NOMO-1 treated with dmso at 0.1 percent for 144 hours (cell line): Measurements from ENCODE around the gene KIRREL3.

ENCODE experiments used
- DNase-seq: peaks from one replicate; lab custom pipeline; 2025; ENCODE audit not compliant: unreplicated experiment; lab: John Stamatoyannopoulos, UW

The KIRREL3 gene

GRCh38 chr11:126415128-126415527 is 585.4 kb downstream of the KIRREL3 start:
- DNase-seq, result no peak

DNA sequence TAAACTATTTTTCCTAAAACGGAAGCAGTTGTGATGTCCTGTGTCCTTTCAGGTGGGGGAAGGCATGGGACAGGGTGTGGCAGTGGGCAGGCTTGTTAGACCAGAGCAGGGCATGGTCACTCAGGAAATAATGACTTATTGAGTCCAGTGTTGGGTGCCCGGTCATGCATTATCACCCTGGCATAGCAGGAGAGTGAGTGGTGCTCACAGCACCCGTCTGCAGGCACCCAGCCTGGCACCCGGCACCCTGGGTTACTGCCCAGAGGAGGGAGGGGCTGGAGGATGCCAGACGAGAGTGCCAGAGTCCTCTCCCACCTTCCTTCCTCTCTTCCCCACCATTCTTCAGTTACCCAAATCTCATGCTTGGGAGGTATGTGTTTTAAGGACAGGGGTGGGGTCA is 586.0 kb downstream of the KIRREL3 start:
- no peak for DNase-seq

GRCh38 chr11:126413843-126414405 is 586.6 kb downstream of the KIRREL3 start:
- no peak for DNase-seq

- DNase-seq, result no peak
Measured at GRCh38 chr11:126413426-126413825, 587.1 kb downstream of the KIRREL3 start.

- no peak for DNase-seq
Measured at GRCh38 chr11:126411971-126412381, 588.6 kb downstream of the KIRREL3 start.

DNA sequence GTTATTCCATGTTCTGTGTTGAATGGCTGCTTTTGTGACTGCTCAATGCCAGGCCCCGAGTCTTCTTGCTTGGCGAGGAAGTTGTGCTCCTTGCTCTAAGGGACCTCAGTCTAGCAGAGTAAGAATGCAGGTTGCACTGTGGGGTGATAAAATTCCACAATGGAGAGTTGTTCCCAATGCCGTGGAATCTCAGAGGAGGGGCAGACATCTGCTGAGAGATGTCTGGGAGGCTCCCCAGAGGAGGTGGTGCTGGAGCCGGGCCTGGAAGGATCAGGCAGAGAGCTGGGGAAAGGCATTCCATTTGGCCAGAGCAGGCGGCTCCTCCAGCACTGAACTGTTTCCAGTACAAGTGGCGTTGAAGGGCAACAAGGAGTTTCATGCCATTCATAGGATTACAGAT is 589.9 kb downstream of the KIRREL3 start:
- DNase-seq, result no peak

DNA sequence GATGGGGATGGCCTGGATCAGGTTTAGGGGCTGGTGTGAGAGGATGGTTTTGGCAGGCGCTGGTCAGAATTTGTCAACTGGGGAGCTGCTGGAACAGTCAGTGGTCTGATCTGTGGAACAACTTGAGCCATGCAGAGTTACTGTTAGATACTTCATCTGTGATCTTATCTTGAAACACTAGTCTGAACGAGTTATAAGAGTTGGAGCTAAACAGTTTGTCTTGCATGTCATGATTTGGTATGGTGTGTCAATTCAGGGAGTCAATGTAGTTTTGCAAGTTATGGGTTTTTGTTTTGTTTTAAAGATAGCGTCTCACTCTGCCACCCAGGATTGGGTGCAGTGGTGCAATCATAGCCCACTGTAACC is 591.0 kb downstream of the KIRREL3 start:
- DNase-seq, result no peak

GRCh38 chr11:126408901-126409619 is 591.5 kb downstream of the KIRREL3 start:
- no peak for DNase-seq

DNA sequence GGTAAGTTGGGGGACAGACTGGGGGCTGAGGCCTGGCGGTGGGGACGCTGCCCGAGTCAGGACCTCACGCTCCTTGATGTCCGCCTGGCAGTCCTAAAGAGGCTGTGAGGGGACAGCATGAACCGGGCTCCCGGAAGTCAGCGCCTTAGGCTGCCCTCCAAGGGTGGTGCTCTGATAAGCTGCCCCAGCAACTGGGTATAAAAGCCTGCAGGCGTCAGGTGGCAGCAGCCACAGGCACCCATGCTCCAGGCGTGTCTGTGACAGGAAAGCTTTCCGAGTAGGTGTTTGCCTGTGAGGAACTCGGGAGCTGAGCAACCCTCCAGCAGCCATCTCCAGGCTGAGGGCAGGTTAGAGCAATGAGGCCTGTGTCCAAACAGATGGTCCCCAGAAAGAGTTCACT is 592.1 kb downstream of the KIRREL3 start:
- DNase-seq, result no peak

DNA sequence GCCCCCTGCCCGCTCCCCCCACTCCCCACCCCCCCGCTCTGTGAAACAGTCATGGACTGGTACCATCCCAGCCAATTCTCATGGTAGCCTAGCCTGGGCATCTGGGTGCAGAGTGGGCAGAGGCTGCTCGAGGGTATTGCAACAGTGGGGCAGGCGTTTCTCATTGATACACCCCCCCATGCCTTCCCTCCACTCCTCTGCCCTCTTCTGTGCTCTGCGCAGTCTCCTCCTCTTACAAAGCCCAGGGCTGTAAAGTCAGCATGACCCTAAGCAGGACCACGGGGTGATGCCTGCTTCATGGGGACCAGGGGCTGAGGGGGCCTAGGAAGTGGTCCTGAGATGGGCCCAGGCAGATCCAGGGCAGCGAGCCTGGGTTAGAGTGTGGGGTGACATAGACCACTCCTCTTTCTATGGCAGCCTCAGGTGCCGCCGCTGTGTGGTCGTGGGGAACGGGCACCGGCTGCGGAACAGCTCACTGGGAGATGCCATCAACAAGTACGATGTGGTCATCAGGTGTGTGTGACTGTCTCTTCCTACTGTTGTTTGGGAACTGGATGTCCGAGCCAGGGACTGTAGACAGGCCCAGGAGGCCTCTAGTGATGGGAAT is 592.8 kb downstream of the KIRREL3 start:
- no peak for DNase-seq

DNA sequence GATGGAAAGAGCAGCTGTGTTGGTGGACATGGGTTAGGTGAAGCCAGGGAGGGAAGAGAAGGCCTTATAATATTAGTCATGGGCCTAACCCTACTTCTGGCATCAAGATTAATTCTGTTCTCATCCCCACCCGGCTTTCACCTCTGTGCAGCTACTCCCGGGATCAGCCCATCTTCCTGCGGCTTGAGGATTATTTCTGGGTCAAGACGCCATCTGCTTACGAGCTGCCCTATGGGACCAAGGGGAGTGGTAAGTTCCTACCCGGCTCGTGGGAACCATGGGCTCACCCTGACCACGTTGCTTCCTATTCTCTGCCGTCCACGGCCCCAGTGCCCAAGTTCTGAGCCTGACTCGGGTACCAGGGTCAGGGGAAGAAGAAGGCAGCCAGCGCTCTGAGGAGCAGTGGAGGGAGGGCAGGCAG is 593.5 kb downstream of the KIRREL3 start:
- no peak for DNase-seq

DNA sequence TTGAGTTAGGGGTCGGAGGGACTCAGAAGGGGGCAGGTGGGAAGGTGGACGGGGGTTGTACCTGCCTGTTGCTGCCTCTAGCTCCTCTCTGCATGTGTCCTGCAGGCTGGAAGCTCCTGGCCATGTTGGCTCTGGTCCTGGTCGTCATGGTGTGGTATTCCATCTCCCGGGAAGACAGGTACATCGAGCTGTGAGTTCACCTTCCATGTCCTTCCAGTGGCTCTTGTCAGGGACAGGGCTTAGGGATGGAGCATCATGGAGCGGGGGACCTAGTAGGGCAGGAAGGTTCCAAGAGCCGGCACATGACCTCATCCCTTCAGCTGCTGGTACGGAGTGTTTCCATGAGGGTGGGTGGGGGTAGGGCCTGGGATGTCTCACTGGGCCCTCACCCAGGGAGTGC is 594.2 kb downstream of the KIRREL3 start:
- no peak for DNase-seq

GRCh38 chr11:126405906-126406305 is 594.7 kb downstream of the KIRREL3 start:
- no peak for DNase-seq

DNA sequence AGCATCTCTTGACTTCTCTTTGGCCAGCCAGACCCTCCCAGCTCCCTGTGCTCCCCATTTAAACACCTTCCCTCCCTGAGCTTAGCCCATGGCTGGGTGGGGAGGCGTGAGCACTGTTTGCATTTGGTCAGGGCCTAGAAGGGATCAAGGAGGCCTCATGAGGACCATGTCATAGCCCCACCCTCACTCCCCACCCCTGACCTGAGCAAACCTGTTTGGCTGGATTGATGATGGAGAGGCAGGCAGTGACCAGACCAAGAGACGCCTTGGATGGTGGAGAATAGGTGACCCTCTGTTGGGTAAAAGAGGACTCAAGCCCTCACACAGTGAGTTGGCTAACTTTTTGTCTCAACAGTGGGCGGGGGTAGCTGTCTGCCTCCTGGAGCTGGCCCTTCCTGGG is 595.2 kb downstream of the KIRREL3 start:
- DNase-seq, result no peak

- no peak for DNase-seq
Measured at GRCh38 chr11:126404367-126404766, 596.2 kb downstream of the KIRREL3 start.

GRCh38 chr11:126403658-126404057 is 596.9 kb downstream of the KIRREL3 start:
- DNase-seq, result no peak

DNA sequence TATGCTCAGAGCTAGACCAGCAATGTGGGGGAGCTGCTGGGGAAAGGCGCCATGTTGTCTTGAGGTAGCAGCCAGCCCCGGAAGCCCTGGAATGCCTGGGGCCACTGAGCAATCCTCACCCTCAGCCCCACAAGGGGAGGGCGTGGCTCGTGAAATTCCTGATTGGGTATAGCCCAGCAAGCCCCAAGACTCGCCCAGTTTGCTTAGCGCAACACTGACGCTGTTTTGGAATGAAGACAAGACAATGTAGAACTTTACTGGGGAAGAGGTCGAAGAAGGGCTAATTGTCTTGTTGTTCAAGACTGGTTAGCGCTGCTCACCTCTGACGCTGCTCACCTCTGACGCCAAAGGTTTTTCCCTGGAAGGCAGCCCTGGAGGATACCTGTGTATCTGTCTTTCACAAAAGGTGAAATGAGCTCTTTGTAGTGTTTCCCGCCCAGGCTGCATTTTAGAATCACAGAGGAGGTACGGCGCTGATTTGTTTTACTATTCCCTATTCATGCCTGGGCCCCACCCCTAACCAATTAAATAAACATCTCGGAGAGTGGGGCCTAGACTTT is 597.5 kb downstream of the KIRREL3 start:
- DNase-seq, result no peak

DNA sequence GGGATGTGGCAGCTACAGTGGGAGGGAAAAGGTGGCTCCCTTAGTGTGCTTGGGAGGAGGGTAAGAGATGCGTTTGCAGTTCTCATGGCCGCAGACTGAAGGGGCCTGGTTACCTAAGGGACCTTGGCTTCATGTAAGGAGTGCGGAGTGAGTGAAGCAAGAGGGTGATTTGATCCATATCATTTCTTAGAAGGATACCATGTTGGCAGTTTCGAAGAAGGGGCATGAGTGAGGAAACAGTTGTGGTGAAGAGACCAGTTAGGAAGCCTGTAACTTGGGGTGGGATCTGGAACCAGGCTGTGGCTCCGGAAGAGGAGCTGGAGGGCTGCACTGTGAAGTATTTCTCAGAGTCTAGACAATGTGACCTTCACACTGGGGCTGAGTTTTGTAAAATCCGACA is 600.1 kb downstream of the KIRREL3 start:
- DNase-seq, result no peak

GRCh38 chr11:126400019-126400418 is 600.6 kb downstream of the KIRREL3 start:
- DNase-seq, result no peak

GRCh38 chr11:126398721-126399120 is 601.8 kb downstream of the KIRREL3 start:
- no peak for DNase-seq

- DNase-seq, result no peak
Measured at GRCh38 chr11:126398296-126398695, 602.3 kb downstream of the KIRREL3 start.

DNA sequence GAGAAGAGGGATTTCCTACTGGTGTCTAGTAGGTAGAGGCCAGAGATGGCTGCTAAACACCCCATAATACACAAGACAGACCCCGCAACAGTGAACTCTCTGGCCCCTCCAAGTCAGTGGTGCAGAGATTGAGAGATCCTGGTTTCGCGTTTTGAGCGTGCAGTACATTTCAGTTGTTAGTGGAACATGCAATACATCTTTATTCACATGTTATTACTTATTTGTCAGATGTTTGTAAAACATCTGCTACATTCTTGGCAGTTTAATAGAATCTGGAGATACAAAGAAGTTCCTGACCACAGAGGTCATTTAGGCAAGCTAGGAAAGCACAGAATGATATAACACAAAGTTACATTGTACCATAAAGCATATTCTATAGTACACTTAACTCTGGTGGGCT is 603.6 kb downstream of the KIRREL3 start:
- no peak for DNase-seq
